NCI-H226 (cell line): ENCODE results near the gene LDLRAD4.

Experiments
- DNase-seq: peaks from one replicate; pipeline ENCODE4 v3.0.0-alpha.2; 2015

The LDLRAD4 gene

DNA sequence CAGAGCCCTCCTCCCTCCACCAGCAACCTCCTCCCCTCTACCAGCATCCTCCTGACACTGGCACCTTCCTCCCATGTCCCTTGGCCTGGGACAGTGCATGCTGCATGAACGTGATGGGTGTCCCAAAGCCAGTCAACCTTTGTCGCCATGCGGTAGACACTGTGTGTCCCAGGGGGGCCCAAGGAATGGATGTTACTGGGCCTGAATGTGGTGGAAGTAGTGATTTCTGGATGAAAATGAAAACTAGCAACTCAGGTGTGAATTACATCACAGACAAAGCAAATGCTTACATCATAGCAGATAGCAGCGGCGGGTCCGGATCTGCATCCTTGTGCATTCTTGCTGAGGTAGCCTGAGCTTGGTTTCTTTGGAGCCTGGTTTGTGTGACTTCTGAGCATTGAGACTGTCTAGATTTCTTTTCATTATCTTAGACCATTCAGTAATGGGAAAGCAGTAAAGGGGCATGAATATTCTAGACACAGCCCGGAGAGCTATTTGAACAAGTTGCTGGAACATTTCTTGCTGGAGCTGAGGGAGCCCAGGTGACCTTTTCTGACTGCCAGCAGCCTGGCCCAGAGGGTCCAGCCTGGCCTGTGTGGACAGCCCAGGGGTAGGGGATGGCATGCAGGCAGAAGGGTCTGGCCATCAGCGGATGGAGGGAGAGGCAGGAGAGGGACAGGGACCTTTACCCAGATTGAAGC is 407.4 kb downstream of the LDLRAD4 start:
- no peak for DNase-seq

DNA sequence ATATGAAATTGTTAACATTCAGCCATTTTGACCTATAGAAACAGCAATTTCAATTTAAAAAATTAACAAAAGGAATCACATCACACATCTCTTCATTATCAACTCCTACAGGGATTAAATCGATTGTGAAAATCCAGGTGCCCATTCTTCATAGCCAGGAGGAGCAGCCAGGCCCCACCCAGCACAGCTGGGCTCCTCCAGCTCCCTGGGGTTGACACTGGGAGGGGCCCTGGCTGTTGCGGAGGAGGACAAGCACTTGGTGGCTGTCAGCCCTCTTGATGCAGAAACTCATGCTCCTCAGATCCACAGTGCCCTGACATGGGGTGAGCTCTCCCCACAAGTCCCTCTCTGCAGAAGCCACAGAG is 408.0 kb downstream of the LDLRAD4 start:
- DNase-seq: no peak

DNA sequence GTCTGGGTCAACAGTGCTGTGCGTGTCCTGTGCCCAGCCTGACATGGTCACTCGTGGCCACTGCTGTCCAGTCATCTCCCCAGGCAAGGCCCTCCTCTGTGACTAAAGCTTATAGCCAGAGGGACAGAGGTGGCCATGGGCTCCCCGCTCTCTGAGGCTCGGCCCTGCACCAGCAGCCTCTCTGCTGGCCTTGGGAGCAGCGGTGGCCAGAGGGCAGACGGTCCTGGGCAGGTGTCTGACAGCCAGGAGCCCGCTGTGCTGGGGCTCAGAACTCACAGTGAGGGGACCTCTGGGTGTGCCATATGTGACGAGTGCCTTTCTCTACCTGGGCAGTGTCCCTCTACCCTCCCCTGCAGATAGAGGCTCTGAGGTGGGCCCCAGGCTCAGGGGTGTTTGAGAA is 409.1 kb downstream of the LDLRAD4 start:
- no peak for DNase-seq

DNA sequence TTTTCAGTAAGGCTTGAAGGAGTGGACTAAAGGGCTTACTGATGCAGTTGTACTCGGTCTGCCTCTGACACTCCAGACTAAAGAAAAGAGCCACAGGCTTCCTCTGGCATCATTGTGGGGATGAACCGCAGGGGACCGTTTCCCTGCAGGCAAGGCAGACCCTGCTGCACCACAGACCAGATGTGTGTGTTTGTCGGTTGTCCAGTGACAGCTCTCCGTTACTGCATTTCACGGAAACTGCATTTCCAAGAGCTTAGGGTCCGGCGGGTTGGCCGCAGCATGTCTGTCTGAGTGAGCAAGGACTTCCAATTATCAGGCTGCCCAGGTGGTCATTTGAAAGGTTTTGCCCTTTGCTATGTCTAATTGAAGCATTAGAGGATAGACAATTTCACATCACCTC is 409.7 kb downstream of the LDLRAD4 start:
- DNase-seq: no peak

DNA sequence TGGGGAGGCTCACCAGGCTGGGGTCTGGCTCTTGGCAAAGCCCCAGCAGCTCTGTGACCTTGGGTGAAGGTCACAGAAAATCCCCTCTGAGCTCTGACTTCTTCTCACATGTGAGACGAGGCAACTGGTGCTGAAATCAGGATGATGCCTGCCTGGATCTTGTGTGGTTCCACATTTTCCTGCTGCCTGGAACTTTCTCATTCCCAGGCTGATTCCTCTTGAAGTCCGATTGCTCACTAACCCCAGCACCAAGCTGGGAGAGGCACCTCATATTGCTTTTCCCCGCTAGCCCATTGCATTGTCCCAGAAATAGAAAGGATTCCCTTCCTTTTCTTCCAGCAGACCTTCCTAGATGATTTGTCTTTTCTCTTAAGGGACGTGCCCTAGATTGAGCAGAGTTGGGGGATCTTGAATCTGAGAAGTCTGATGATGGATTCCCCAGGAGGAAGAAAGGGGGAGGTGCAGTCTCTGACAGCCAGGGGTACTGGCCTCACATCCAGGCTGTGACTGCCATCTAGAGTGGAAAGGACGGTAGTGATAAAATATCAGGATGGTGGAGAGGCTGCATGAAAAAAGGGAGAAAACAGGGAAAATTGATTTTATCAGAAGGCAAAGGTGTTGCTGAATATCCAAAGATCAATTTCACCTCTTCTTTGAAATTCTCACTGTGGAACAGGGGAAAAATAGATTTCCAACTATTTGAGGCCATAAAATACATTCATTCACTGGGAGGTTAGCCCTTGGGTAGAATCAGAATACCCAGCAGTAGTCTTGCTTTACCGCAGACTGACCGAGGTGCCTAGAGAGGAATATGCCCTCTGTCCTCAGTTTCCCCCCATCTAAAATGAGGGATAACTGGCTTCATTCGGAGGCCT is 411.5 kb downstream of the LDLRAD4 start:
- peak; percentile 6 for DNase-seq

DNA sequence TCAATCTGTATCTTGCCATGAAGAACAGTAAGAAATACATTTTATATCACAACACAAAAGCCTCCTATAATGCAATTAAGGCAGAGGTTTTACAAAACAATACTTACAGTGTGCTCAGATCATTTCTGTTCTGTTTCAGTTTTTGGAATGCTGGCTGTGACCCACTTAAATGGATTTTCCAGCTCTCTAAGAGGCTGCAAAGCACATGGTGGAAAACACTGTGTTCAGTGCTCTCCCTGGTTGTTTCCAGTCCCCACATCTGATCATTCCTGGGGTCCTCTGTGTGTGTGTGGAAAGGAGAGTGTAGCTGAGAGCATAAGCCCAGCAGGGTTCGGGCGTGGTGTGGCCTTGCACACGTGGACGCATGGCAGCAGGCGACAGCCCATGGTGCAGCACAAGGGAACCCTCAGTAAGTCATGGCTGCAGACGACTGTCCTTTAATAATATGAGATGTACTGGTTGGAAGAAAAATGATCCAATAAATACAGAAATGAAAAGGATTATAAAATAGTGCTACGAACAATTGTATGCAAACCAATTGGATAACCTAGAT is 412.2 kb downstream of the LDLRAD4 start:
- no peak for DNase-seq

DNA sequence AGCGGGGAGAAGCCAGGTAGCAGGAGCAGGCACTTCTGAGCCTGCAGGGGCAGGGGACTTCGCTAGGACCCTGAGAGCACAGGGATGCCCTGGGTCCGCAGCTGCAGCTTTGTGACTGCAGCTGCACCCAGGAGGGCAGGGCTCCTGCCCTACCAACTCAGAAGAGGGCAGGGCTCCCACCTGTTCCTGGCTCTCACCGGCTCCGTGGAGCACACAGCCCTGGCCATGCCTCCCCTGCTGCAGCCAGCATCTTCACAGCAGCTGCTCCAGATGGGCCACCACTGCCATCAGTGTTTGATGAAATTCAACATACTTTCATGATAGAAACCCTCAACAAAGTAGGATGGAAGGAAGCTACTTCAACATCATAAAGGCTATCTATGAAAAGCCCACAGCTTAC is 415.1 kb downstream of the LDLRAD4 start:
- no peak for DNase-seq

DNA sequence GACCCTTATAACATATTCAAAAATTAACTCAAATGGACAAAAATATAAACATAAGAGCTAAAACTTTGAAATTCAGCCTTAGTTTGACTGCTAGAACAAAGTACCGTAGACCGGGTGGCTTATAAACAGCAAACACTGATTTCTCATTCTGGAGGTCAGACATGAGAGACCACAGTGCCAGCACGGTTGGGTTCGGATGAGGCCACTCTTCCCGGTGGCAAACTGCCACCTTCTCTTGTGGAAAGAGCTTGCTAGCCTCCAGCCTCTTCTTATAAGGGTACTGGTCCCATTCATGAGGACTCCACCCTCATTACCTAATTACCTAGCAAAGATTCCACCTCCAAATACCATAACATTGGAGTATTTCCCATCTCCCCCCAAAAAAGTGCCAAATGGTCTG is 416.5 kb downstream of the LDLRAD4 start:
- DNase-seq: no peak

DNA sequence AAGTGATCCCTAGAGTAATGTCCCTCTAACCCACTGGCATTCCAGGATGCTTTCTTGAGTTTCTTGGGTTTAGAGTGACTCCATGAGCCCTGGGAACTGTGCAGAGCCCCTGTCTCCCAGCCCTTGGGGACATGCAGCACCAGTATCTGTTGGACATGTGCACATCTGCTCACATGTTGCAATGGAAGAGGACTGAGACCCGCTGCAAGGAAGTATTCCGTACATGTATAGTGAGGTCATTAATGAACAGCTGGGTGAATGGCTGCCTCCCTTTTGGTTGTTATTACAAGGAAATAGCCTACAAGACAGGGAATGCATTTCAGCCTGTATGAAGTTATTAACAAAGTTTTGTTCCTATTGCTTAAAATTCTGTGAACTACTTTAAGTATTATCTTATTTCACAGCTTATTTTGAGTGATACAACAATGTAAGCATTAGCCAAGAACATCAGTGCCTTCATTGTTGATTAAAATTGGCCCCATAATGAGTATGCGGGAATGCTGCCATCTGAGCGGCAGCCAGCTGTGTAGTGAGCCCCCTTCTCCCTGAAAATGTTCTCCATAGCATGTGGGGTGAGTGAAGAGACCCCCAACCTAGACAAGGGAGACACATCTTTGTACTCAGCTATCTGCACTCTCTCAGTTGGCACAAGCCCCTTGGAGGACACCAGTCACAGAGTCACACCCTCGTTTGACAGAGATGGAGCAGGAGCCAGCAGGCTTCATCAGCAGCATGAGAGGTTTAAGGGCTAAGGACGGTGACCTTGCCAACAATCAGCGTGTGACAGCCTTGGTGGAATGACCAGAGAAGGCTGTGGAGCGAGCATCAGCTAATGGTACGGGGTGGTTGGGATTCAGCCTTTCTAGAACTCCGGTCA is 420.4 kb downstream of the LDLRAD4 start:
- DNase-seq: no peak

DNA sequence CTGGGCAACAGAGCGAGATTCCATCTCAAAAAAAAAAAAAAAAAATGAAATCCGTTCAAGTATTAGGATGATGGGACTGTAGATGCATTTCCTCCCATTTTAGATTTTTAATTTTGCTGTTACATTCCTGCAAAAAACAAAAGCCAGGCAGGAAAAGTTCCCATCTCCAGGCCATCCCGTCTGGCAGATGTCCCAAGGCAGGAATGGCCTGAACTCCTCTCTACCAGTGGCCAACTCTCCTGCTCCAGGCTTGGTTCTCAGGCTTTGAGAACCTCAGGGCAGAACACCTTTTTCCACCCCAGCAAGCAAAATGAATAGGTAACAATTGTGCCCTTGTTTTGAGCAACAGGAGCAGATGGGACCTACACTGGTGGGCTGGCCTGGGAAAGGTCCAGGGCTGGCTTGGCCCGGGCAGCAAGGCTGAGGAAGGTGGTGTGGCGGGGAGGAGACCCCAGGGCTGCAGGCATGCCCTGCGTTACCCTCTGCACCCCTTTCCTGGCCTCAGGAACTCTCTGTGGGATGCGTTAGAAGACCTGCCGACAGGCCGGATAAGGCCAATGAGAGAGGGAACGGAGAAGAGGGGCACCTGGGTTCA is 421.8 kb downstream of the LDLRAD4 start:
- no peak for DNase-seq

DNA sequence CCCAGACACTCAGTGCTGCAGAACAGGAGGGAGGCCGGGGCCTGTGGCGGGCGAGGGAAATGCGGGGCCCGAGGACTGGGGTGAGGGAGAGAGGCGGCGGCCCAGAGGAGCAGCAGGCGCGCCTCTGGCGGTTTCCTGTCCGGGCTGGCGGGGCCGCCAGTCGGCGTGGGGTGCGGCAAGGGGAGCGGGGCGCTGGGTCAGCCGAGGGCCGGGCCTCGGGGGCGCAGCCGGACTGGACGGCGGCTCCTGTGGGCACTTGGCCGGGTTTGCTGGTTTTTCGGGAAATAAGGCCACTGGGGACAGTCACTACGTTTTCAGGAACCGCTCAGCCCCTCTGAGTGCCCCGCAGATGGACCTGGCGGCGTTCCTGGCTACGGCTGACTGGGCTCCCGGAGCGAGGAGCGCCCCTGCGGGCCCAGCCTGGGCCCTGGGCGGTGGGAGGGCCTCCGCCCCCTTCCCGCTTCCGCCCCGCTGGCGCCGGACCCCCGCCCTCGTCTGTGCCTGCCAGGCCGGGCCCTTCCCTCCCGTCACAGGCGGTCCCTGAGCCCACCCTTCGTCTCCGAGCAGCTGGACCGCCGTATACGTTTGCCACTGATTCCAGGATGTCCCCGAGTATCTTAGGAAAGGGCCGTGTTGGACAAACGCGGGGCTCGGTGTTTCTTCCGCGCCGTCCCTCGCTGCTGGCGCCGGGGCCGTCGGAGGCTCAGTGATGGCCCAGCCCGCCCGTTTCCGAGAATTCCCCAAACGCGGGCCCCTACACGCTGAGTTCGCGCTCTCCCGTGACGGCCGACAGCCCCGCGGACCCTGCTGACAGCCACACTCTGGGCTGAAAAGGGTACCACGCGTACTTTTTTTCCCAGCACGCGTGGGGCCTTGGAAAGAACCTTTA is 423.2 kb downstream of the LDLRAD4 start:
- DNase-seq: no peak

DNA sequence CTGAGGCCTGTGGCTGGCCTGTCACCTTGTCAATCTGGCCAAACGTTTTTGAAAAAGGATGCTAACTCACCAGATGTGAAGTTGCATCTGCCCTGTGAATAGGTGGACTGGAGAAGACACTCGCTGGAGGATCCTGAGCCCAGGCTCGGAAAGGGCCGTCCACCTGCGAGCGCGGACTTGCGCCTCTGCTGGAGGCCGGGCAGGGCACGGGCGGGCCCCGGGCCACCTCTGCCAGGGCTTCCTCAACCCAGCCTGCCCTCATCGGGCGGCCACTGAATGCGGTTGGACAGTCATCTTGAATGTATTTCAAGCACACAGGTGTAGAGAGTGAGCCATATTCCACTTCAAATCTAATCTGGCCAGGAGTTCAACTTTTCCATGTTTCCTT is 423.9 kb downstream of the LDLRAD4 start:
- DNase-seq: no peak

DNA sequence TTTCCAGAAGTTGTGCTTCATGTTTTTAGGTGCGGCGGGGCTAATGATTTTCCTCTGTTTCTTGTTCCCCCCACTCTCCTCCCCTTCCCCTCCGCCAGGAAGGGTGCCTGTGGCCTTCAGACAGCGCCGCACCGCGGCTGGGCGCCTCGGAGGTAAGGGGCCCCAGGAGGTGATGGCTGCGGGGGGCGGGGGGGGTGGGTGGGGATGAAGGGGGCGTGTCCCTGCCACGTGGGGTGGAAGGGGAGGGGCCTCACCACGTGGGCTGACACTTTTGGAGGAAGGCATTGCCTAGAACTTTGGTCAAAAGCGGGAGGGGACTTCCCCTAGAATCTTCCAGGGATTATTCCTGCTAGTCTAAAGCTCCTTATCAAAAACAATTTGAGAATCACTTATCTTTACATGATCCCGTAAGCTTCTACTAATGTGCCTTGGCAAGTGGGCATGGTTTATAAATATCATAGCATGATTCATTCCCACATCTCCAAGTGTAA is 424.7 kb downstream of the LDLRAD4 start:
- no peak for DNase-seq

DNA sequence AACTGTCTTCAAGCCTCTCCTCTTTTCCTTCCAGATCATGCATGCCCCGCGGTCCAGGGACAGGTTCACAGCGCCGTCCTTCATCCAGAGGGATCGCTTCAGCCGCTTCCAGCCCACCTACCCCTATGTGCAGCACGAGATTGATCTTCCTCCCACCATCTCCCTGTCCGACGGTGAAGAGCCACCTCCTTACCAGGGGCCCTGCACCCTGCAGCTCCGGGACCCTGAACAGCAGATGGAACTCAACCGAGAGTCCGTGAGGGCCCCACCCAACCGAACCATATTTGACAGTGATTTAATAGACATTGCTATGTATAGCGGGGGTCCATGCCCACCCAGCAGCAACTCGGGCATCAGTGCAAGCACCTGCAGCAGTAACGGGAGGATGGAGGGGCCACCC is 426.5 kb downstream of the LDLRAD4 start:
- no peak for DNase-seq

DNA sequence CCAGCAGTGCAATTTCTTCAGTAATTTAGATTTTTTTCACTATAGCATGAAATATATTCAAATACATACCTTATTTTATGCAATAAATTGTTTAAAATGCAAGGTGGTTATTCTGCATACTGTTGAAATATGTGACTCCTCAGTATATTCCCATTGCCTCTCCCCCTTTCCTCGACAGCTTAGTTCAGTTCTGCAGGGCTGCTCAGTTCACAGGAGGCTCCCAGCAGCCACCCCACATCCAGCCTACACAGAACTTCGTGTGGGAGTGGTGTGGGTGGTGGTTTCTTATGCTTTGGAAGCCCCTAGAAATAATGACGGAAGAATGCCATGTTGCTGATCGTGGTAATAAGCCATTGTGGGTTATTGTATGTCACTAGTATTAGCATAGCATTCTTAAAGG is 428.1 kb downstream of the LDLRAD4 start:
- no peak for DNase-seq

DNA sequence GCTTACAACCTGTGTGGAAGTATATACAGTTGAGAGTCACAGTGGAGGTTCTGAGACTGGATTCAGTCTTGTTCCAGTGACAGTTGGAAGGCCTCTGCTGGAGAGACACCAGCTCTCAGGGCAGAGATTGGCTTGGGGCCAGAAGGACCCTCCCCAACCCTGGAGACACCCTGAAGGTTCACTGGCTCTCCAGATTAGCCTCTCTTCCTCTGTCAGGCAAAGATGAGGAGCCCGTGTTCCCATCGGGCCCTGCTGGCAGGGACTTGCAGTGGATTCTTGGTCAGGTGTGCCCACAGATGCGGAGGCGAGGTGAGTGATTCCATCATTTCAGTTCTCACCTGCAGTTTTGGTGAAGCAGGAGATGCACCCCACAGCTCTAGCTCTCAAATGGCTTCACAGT is 429.2 kb downstream of the LDLRAD4 start:
- DNase-seq: no peak

DNA sequence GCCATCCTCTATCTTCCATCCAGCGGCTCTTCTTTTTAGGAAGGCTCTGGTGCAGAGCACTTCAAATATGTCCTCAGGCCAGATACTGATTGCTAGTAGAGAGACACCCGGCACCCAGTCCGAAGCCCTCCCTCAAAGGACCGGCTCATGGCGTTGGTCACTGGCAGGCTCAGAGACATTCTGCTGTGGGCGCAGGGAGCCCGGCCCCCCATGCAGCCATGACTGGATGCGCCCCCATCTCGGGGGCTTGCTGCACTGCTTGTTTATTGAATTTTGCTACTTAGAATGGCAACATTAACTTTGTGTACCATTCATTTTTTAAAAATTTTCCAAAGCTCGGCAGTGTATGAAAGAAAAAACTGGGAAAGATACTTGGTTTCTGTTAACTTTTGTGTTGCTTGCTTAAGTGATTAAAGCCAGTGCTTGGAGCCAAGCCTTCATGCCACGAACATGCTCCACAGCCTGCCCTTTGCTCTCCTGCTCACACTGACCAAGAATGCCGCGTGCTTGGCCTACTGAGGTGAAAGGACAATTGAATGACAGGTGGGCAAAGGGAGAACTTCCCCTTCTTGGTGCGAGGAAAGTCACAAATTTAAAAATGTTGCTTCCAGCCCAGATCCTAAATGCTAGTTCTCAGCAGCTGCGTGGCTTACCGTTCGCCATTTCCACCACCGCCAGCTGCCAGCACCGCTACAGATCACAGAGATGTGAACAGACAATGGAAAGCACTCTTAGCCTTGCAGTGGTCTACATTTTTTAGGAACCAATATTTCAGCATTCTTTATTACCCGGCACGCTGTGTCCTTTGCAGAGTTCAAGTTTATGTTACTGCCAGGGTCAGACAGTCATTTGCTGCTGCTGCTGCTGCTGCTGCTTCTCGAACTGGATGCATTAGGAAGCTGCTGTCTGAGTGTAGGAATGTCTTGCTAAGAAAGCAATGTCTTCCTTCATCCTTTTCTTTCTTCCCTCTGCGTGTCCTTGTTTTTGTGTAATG is 431.1 kb downstream of the LDLRAD4 start:
- DNase-seq: no peak

DNA sequence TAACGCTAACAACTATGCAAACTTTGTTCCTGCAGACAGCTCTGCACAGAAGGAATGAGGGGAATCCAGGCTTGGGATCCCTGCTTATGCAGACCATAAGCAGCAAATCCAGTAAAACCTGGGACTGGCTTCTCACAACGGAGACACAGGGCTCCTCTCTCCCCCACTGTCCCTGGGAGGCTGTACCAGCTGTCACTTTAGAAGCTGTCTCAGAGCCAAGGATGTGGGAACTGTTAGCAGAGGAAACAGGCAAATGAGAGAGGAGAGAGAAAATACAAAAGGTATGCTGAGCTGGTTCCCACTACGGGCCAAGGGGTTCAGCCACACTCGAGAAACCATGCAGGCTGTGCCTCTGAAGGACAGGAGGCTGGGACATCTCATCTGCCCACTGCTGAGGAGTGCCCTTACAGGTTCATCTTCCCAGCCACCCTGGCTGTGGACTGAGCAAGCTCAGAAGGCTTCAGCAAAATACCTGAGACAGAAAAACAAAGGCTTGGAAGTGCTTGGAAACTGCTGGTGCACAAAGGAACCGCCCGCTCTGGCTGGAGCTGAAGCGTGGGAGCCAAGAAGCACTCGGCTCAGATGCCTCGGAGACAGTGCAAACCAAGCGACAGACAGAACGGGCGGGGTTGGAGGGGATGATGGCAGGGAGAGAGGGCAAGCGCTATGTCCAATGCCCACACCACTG is 435.3 kb downstream of the LDLRAD4 start:
- DNase-seq: no peak

DNA sequence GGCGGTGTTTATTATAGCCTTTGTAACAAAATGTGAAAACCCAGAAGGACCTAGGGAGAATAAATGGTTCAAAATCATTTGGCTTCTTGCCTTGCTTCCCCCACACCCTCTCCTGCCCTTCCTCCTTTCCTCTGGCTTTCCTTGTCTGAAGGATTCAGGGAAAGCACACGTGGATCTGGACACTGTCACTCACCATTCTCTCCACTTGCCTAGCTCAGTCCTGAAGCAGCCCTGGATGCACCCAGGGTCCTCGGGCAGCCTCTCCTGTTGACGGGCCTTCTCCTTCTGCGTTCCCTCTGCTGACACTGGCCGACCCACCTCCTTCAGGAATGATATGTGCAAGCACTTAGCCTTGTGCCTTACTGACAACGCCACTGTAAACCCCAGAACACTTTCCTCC is 439.4 kb downstream of the LDLRAD4 start:
- no peak for DNase-seq
